Heart right ventricle (tissue), 16 donors: ENCODE results near the gene CTNND2. TPM values are rescaled to one million over a fixed set of nuclear protein-coding genes. Genes with fewer than 3 reads are reported as not detected.

ENCODE experiments used
- ATAC-seq, 8 donors: fragments of 200-7000 bp; cut with Tn5 transposase; one replicate each; pipeline ENCODE4 v1.9.1; 2020; ENCODE audit warnings: mild to moderate bottlenecking in 8 of 8, moderate library complexity in 8 of 8, moderate number of reproducible peaks in 1 of 8
- DNase-seq, 2 donors: peaks; one replicate each; pipeline ENCODE4 v3.0.0-alpha.2; 2020
- H3K27ac ChIP-seq, 10 donors: fragments of 200-600 bp; sonication (generic) in 2 of 10; one replicate each; pipeline versions ENCODE4 v1.5.0 to v1.8.0; 2020 to 2022; ENCODE audit warnings: mild to moderate bottlenecking in 3 of 10
- H3K27me3 ChIP-seq, 7 donors: fragments of 200-600 bp; one replicate each; pipeline ENCODE4 v1.8.0; 2021 to 2022; ENCODE audit warnings: mild to moderate bottlenecking in 2 of 7
- H3K36me3 ChIP-seq, 9 donors: fragments of 200-600 bp; sonication (generic) in 1 of 9; one replicate each; pipeline versions ENCODE4 v1.5.0 to v1.8.0; 2020 to 2022; ENCODE audit warnings: mild to moderate bottlenecking in 2 of 9
- H3K4me1 ChIP-seq, 9 donors: fragments of 200-600 bp; sonication (generic) in 1 of 9; one replicate each; pipeline versions ENCODE4 v1.5.0 to v1.8.0; 2020 to 2022; ENCODE audit warnings: mild to moderate bottlenecking in 4 of 9
- H3K4me3 ChIP-seq, 10 donors: fragments of 200-600 bp; sonication (generic) in 2 of 10; one replicate each; pipeline versions ENCODE4 v1.5.0 to v1.8.0; 2020 to 2022; ENCODE audit warnings: mild to moderate bottlenecking in 7 of 10, moderate library complexity in 2 of 10
- H3K9me3 ChIP-seq, 11 donors: fragments of 200-600 bp in 10 of 11; sonication (generic) in 2 of 11; one replicate each; pipeline versions ENCODE4 v1.5.0 to v1.8.0; 2013 to 2022; ENCODE audit warnings: mild to moderate bottlenecking in 2 of 11, control low read depth in 1 of 11, moderate library complexity in 1 of 11
- WGBS, 2 donors: extraction: QIAGEN DNeasy Blood & Tissue Kit; methylation state at CpG; one replicate each; pipeline ENCODE4 v1.1.7; 2013; ENCODE audit warnings: inconsistent platforms in 1 of 2; 5-methylcytosine and 5-hydroxymethylcytosine counted together
- intact Hi-C, 10 donors: fragments of 100-400 bp; cut with DNase I; formaldehyde crosslinking; loops; one replicate each; pipeline versions ENCODE4 v1.11.1 to v1.14.2; 2022
- polyA plus RNA-seq, 2 donors: library from polyadenylated mRNA; stranded (reverse); fragments of 200-250 nt; gene quantifications; one replicate each; pipeline ENCODE4 v1.2.3, GENCODE V29; 2013
- total RNA-seq, 10 donors: library from RNA; stranded (reverse); fragmentation: NEBNext Ultra II Directional in 3 of 10; extraction: Animal tissue kit (Norgen Biotek cat#: 25700) in 3 of 10; gene quantifications; one replicate each; pipeline versions ENCODE4 v1.2.1 to v1.2.4, GENCODE V29; 2021 to 2023
- TF ChIP-seq, protein P1 (sequence below), 9 donors: fragments of 200-600 bp; sonication (generic) in 2 of 9; IDR thresholded peaks; one replicate each; pipeline versions ENCODE4 v1.5.0 to v1.8.0; 2021 to 2022; ENCODE audit warnings: antibody characterized with exemption in 9 of 9, mild to moderate bottlenecking in 5 of 9, moderate library complexity in 1 of 9
- donor health status: Arrhythmogenic right ventricular cardiomyopathy.
- donor health status: ischemic (EF 13 %, LVEDD 7.1; RV severe dilation, severe dysfunction).
- donor health status: healthy with polysubstance abuse.
- donor health status: DM: no; HTN: yes; CAD: no.
- donor health status: DM: no; HTN: no; CAD: no.
- donor health status: ischemic (EF 25% LVEDD 6.9; RV normal size, moderate dysfunction).
- donor health status: ischemic (EF 25% LVEDD 5.7; RV mildly dilated, moderate dysfunction).
- donor health status: healthy.
- donor health status: DM: yes; HTN: yes; CAD: no.
- donor health status: Ischemic cardiomyopathy.
- donor health status: ischemic (EF 35%, LVEDD 5.7; RV mildly dilated, moderate dysfunction).
- donor health status: nonischemic (EF 11% LVEDD 7.7; RV severe dilation, severe dysfunction).
- donor health status: DM: yes; HTN: yes; CAD: no.
- donor health status: PGD.
- donor health status: ischemic (EF 29% LVEDD 5.4; RV normal size, mild dysfunction).
- donor health status: nonischemic (EF 23%, LVEDD 6.1; RV moderate dilation, normal function).

CTNND2 gene
- total and polyA plus RNA-seq, 12 donors, result 1.1 to 29.6 (median 9.9) TPM

DNA sequence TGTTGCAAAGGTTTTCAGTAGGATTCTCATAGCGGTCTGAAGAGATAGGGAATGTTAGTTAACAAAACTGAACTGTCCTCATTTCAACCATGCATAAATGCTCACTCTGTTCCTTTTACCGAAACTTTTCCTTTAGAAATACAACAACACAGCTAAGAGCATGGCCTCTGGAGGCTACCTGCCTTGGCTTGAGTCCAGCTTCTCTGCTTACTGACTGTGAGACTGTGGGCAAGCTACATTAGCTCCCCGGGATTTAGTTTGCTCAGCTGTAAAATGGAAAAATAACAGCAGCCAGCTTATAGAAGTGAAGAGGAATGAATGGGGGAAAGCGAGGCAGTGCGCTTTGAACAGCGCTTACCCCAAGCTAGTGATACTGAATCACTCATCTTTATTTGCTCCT, 635.4 kb downstream of the CTNND2 start:
- Histone ChIP-seq H3K36me3 (no peaks in the 10 kb centered on the region), H3K27me3 (no peaks in the 10 kb centered on the region), H3K9me3 (no peaks in the 10 kb centered on the region), H3K27ac (no peak overlapping the region), H3K4me1 (no peaks in the 10 kb centered on the region), H3K4me3 (no peak overlapping the region)
- ATAC-seq (no peak), DNase-seq (no peak)
- intact Hi-C loops, result loop anchor here in 6 of 10 donors (1.0 to 10.0 kb wide), 9 partner anchors 216 to 756 kb away; no protein-coding TSS in a partner anchor
- TF ChIP-seq, protein P1, sequence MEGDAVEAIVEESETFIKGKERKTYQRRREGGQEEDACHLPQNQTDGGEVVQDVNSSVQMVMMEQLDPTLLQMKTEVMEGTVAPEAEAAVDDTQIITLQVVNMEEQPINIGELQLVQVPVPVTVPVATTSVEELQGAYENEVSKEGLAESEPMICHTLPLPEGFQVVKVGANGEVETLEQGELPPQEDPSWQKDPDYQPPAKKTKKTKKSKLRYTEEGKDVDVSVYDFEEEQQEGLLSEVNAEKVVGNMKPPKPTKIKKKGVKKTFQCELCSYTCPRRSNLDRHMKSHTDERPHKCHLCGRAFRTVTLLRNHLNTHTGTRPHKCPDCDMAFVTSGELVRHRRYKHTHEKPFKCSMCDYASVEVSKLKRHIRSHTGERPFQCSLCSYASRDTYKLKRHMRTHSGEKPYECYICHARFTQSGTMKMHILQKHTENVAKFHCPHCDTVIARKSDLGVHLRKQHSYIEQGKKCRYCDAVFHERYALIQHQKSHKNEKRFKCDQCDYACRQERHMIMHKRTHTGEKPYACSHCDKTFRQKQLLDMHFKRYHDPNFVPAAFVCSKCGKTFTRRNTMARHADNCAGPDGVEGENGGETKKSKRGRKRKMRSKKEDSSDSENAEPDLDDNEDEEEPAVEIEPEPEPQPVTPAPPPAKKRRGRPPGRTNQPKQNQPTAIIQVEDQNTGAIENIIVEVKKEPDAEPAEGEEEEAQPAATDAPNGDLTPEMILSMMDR (IDR thresholded peaks at IDR 0.05), result no peak
- 85 to 88% methylated on average over 6 of the region's 6 CpGs for whole genome bisulfite sequencing, 2 donors

DNA sequence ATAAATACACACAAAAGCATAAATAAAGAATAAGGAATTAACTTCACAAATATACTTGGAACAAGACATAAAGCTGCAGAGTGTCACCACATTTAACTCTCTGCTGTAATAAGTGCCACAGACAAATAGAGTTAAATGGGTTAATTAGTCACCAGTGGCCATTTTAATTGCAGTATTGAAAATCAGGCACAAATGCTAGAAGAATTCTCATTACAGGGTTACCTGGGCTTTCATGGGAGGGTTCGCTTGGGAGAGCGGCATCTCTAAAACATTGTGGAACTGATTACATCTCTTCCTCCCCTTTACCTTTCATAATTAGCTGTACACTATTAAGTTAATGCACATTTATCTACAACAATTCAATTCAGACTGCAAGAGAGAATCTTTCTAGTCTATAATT, 637.9 kb downstream of the CTNND2 start:
- 88 to 89% methylated on average over 2 of the region's 2 CpGs for WGBS, 2 donors
- H3K27ac ChIP-seq, result no peak overlapping the region
- intact Hi-C loops, result loop anchor here in 6 of 10 donors (2.0 to 10.0 kb wide), 9 partner anchors 218 to 758 kb away; no protein-coding TSS in a partner anchor
- no peaks in the 10 kb centered on the region for H3K27me3 ChIP-seq
- TF ChIP-seq, protein P1 (IDR thresholded peaks at IDR 0.05), result no peak
- ATAC-seq (no peak), DNase-seq (no peak)
- no peaks in the 10 kb centered on the region for H3K4me1 ChIP-seq
- no peaks in the 10 kb centered on the region for H3K36me3 ChIP-seq
- H3K9me3 ChIP-seq, result no peaks in the 10 kb centered on the region
- H3K4me3 ChIP-seq, result no peak overlapping the region

DNA sequence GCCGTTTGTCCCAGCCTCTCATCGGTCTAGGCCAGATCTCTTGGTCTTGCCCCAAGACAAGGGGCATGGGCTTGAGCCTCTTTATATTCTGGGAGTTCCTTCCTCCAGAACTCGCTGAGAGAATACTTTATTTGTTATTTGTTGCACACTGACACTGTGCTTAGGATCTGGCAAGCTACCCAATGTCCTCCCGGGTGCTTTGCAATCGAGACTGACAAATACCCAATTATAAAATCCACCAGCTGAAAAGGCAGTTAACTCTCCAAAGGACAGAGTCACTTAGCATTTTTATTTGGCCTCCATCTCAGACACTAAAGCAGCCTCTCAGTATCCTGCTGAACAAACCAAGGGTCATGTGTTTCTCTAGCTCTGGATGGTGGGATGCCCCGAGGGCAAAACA, 643.0 kb downstream of the CTNND2 start:
- Histone ChIP-seq H3K4me3 (no peak overlapping the region), H3K9me3 (no peaks in the 10 kb centered on the region), H3K36me3 (no peaks in the 10 kb centered on the region), H3K27ac (no peak overlapping the region), H3K4me1 (no peaks in the 10 kb centered on the region), H3K27me3 (no peaks in the 10 kb centered on the region)
- ATAC-seq (no peak), DNase-seq (no peak)
- TF ChIP-seq, protein P1 (IDR thresholded peaks at IDR 0.05), result no peak
- WGBS, 2 donors, result 62% methylated on average over 6 of the region's 6 CpGs
- intact Hi-C loops, result loop anchor here in 5 of 10 donors (10.0 kb wide), 4 partner anchors 224 to 764 kb away; no protein-coding TSS in a partner anchor

DNA sequence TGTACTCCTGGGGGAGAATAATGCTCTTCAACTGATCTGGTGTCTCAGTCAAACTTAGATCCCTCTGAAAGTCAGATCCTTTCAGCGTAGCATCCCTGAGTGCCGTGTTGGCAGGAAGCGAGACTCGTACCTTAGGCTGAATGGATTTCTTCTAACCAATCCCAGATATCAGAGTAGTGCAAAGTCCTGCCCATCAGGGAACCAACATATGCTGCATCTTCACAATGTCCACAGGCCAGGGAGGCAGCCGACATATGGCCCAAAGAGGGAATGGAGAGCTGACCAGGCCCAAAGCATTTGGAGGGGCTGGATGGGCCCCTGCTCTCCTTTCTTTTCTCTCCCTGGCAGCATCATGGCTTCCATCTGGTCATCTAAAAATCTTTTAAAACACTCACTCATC, 646.2 kb downstream of the CTNND2 start:
- WGBS, 2 donors, result 92 to 94% methylated on average over 5 of the region's 5 CpGs
- DNase-seq, result no peak
- no peak for ATAC-seq
- Histone ChIP-seq H3K4me3 (no peak overlapping the region), H3K36me3 (no peaks in the 10 kb centered on the region), H3K27ac (no peak overlapping the region), H3K4me1 (no peaks in the 10 kb centered on the region), H3K9me3 (no peaks in the 10 kb centered on the region), H3K27me3 (no peaks in the 10 kb centered on the region)
- intact Hi-C loops, result no loop called here
- TF ChIP-seq, protein P1 (IDR thresholded peaks at IDR 0.05), result no peak
